Keratinocyte (primary cell): Measurements from ENCODE around the gene ERBB4. TPM values are rescaled to one million over a fixed set of nuclear protein-coding genes. Genes with fewer than 3 reads are reported as not detected.

Source experiments
- DNase-seq: peaks from one replicate; pipeline ENCODE4 v3.0.0-alpha.2; 2011; ENCODE audit warnings: low read depth, missing footprints, low spot score
- FAIRE-seq: peaks from 2 replicates; lab custom pipeline; 2011; peaks lifted over from hg19 to GRCh38; lab: Jason Lieb, UNC
- H2AFZ ChIP-seq: 2 replicates; pipeline ENCODE4 v1.6.0; 2012; ENCODE audit warnings: low read length, control low read depth, inconsistent platforms; ENCODE audit not compliant: control insufficient read depth
- H3K27ac ChIP-seq: 2 replicates; pipeline ENCODE4 v1.5.1; 2011; ENCODE audit warnings: low read length; ENCODE audit not compliant: control insufficient read depth, insufficient read depth
- H3K27me3 ChIP-seq: 3 replicates; pipeline ENCODE4 v1.6.0; 2011; ENCODE audit warnings: low read length; ENCODE audit not compliant: control insufficient read depth, insufficient read depth; ENCODE audit errors: extremely low read depth
- H3K36me3 ChIP-seq, 2 experiments: 2 replicates in 1 of 2; 3 replicates in 1 of 2; pipeline ENCODE4 v1.5.1; 2011; ENCODE audit warnings: low read length in 2 of 2, mild to moderate bottlenecking in 1 of 2; ENCODE audit not compliant: control insufficient read depth in 2 of 2, insufficient read depth in 2 of 2; ENCODE audit errors: extremely low read depth in 1 of 2
- H3K4me1 ChIP-seq: 3 replicates; pipeline ENCODE4 v1.5.1; 2011; ENCODE audit warnings: low read length; ENCODE audit not compliant: control insufficient read depth, insufficient read depth; ENCODE audit errors: extremely low read depth
- H3K4me2 ChIP-seq: 3 replicates; pipeline ENCODE4 v1.6.0; 2011; ENCODE audit warnings: low read depth, low read length; ENCODE audit not compliant: control insufficient read depth, insufficient read depth; ENCODE audit errors: extremely low read depth
- H3K4me3 ChIP-seq, 3 experiments: fragments of 200-600 bp in 1 of 3; sonication (generic) in 1 of 3; 2 replicates in 2 of 3; 3 replicates in 1 of 3; pipeline ENCODE4 v1.5.1; 2011 to 2016; ENCODE audit warnings: low read length in 3 of 3, mild to moderate bottlenecking in 3 of 3, control low read depth in 2 of 3, inconsistent platforms in 1 of 3, low read depth in 1 of 3, mixed read lengths in 1 of 3, mixed run types in 1 of 3, moderate library complexity in 1 of 3; ENCODE audit not compliant: control insufficient read depth in 2 of 3, insufficient read depth in 2 of 3; ENCODE audit errors: extremely low read depth in 1 of 3
- H3K79me2 ChIP-seq: 2 replicates; pipeline ENCODE4 v1.6.0; 2012; ENCODE audit warnings: low read length; ENCODE audit not compliant: control insufficient read depth, insufficient read depth
- H3K9ac ChIP-seq: 3 replicates; pipeline ENCODE4 v1.6.0; 2011; ENCODE audit warnings: low read length; ENCODE audit not compliant: control insufficient read depth, insufficient read depth; ENCODE audit errors: extremely low read depth
- H3K9me1 ChIP-seq: 3 replicates; pipeline ENCODE4 v1.6.0; 2011; ENCODE audit warnings: low read length; ENCODE audit not compliant: control insufficient read depth, insufficient read depth; ENCODE audit errors: extremely low read depth
- H3K9me3 ChIP-seq: 2 replicates; pipeline ENCODE4 v1.5.1; 2012; ENCODE audit warnings: low read depth, low read length; ENCODE audit not compliant: control insufficient read depth
- H4K20me1 ChIP-seq: 3 replicates; pipeline ENCODE4 v1.6.0; 2011; ENCODE audit warnings: low read length; ENCODE audit not compliant: control insufficient read depth, insufficient read depth; ENCODE audit errors: extremely low read depth
- CTCF ChIP-seq, 3 experiments: IDR thresholded peaks in 1 of 3; conservative IDR thresholded peaks in 1 of 3; optimal IDR thresholded peaks in 1 of 3; 2 replicates in 2 of 3; 3 replicates in 1 of 3; pipeline versions ENCODE3 to v1.5.1; 2011; ENCODE audit warnings: low read length in 3 of 3, mild to moderate bottlenecking in 3 of 3, moderate library complexity in 2 of 3, control low read depth in 1 of 3, inconsistent platforms in 1 of 3; ENCODE audit not compliant: insufficient read depth in 2 of 3; ENCODE audit errors: extremely low read depth in 1 of 3
- EZH2 ChIP-seq: IDR thresholded peaks from one replicate; pipeline ENCODE4 v1.6.1; 2012; ENCODE audit warnings: inconsistent platforms, mild to moderate bottlenecking, low read length, moderate library complexity
- dilution Hi-C: fragments of 300-500 bp; cut with MboI; formaldehyde crosslinking; loops from one replicate; pipeline ENCODE4 v1.7.0; 2020; ENCODE audit warnings: low sequenced_read_pairs; ENCODE audit not compliant: extremely low pct_ligation_motif_present
- polyA plus RNA-seq, 5 experiments: library from polyadenylated mRNA; depleted of rRNA in 3 of 5; stranded (reverse) in 3 of 5; stranded (forward) in 1 of 5; unstranded in 1 of 5; fragments of >200 nt; gene quantifications; 1 replicate in 1 of 5; 2 replicates in 3 of 5; 3 replicates in 1 of 5; pipeline versions ENCODE4 v1.2.1 to v1.2.3, GENCODE V29; 2011 to 2012; ENCODE audit warnings: missing spikeins in 2 of 5, low read depth in 1 of 5, low replicate concordance in 1 of 5

Gene ERBB4
- polyA plus RNA-seq, 1 donor (not counting 4 experiments of a cell fraction or from before 2014, with no cell fraction given): 0.01 TPM

GRCh38 chr2:211329882-211330281 is 1208.7 kb downstream of the ERBB4 start:
- Histone ChIP-seq H3K4me2 (no peak overlapping the region), H3K36me3 (no peaks in the 10 kb centered on the region), H3K4me1 (peaks cover 4% of the 10 kb centered on the region), H3K79me2 (no peaks in the 10 kb centered on the region), H3K27me3 (no peaks in the 10 kb centered on the region), H4K20me1 (no peaks in the 10 kb centered on the region), H3K9ac (no peak overlapping the region), H3K27ac (no peak overlapping the region), H3K4me3 (no peak overlapping the region), H3K9me1 (no peaks in the 10 kb centered on the region), H3K9me3 (no peaks in the 10 kb centered on the region), H2AFZ (no peak overlapping the region)
- DNase-seq (no peak), FAIRE-seq (no peak)
- dilution Hi-C loops: loop anchor here (10.0 kb wide), 1 partner anchor 55 kb away; no protein-coding TSS in a partner anchor
- TF ChIP-seq EZH2: no peak
- TF ChIP-seq CTCF (optimal IDR thresholded peaks at IDR 0.05 in 1 of 3, IDR thresholded peaks at IDR 0.05 in 1 of 3, conservative IDR thresholded peaks at IDR 0.05 in 1 of 3; ENCODE audit: extremely low read depth in 1 of 3, insufficient read depth in 2 of 3, low read length in 3 of 3): no peak

GRCh38 chr2:211329421-211329820 is 1209.2 kb downstream of the ERBB4 start:
- dilution Hi-C loops: loop anchor here (10.0 kb wide), 1 partner anchor 55 kb away; no protein-coding TSS in a partner anchor
- FAIRE-seq: peak; percentile 62

More at GRCh38 chr2:211329421-211329820, 1209.2 kb downstream of the ERBB4 start:
- Histone ChIP-seq H3K9me3 (no peaks in the 10 kb centered on the region), H3K9me1 (no peaks in the 10 kb centered on the region), H3K27me3 (no peaks in the 10 kb centered on the region), H3K4me2 (no peak overlapping the region), H3K27ac (no peak overlapping the region), H3K4me3 (no peak overlapping the region), H3K9ac (no peak overlapping the region), H2AFZ (no peak overlapping the region), H3K36me3 (no peaks in the 10 kb centered on the region), H3K79me2 (no peaks in the 10 kb centered on the region), H4K20me1 (no peaks in the 10 kb centered on the region), H3K4me1 (peaks cover 4% of the 10 kb centered on the region)
- DNase-seq: peak; percentile 17
- TF ChIP-seq EZH2 (no peak), CTCF (optimal IDR thresholded peaks at IDR 0.05 in 1 of 3, IDR thresholded peaks at IDR 0.05 in 1 of 3, conservative IDR thresholded peaks at IDR 0.05 in 1 of 3; ENCODE audit: extremely low read depth in 1 of 3, insufficient read depth in 2 of 3, low read length in 3 of 3) (no peak)
